GM23248 (cell line): Measurements from ENCODE around the gene MYBPC1. TPM values are rescaled to one million over a fixed set of nuclear protein-coding genes. Genes with fewer than 3 reads are reported as not detected.

Experiments used
- DNase-seq: peaks from one replicate; pipeline ENCODE4 v3.0.0-alpha.2; 2015
- H2AFZ ChIP-seq: fragments of 200-600 bp; sonication (generic); 2 replicates; pipeline ENCODE4 v1.6.1; 2016; ENCODE audit warnings: antibody characterized with exemption
- H3F3A ChIP-seq: fragments of 200-600 bp; sonication (generic); 2 replicates; pipeline ENCODE4 v1.6.1; 2016; ENCODE audit warnings: mild to moderate bottlenecking, antibody characterized with exemption, mixed run types; ENCODE audit not compliant: insufficient read depth
- H3K27ac ChIP-seq: fragments of 200-600 bp; sonication (generic); 2 replicates; pipeline ENCODE4 v1.5.1; 2016; ENCODE audit warnings: mild to moderate bottlenecking
- H3K27me3 ChIP-seq: fragments of 200-600 bp; sonication (generic); replicated peaks from 2 replicates; pipeline ENCODE4 v1.6.1; 2016; ENCODE audit warnings: mild to moderate bottlenecking; ENCODE audit not compliant: insufficient read depth
- H3K36me3 ChIP-seq: fragments of 200-600 bp; sonication (generic); 2 replicates; pipeline ENCODE4 v1.6.1; 2016; ENCODE audit warnings: low read depth, mild to moderate bottlenecking
- H3K4me1 ChIP-seq: fragments of 200-600 bp; sonication (generic); 2 replicates; pipeline ENCODE4 v1.6.1; 2016; ENCODE audit warnings: mild to moderate bottlenecking; ENCODE audit not compliant: insufficient read depth
- H3K4me2 ChIP-seq: fragments of 200-600 bp; sonication (generic); one replicate; pipeline ENCODE4 v1.6.1; 2016; ENCODE audit warnings: mild to moderate bottlenecking; ENCODE audit not compliant: unreplicated experiment
- H3K4me3 ChIP-seq: fragments of 200-600 bp; sonication (generic); 2 replicates; pipeline ENCODE4 v1.5.1; 2016; ENCODE audit warnings: mild to moderate bottlenecking
- H3K79me2 ChIP-seq: fragments of 200-600 bp; sonication (generic); 2 replicates; pipeline ENCODE4 v1.6.1; 2016; ENCODE audit warnings: mild to moderate bottlenecking; ENCODE audit not compliant: insufficient read depth
- H3K9ac ChIP-seq: fragments of 200-600 bp; sonication (generic); 2 replicates; pipeline ENCODE4 v1.6.1; 2016; ENCODE audit warnings: mild to moderate bottlenecking
- H3K9me2 ChIP-seq: fragments of 200-600 bp; sonication (generic); 2 replicates; pipeline ENCODE4 v1.6.1; 2016; ENCODE audit warnings: mixed run types, mild to moderate bottlenecking, moderate library complexity; ENCODE audit not compliant: insufficient read depth
- H3K9me3 ChIP-seq: fragments of 200-600 bp; sonication (generic); one replicate; pipeline ENCODE4 v1.6.1; 2017; ENCODE audit warnings: low read depth
- H4K20me1 ChIP-seq: fragments of 200-600 bp; sonication (generic); 2 replicates; pipeline ENCODE4 v1.6.0; 2016; ENCODE audit not compliant: insufficient read depth
- EZH2 ChIP-seq: fragments of 200-600 bp; sonication (generic); IDR thresholded peaks from 2 replicates; pipeline ENCODE4 v1.6.1; 2018; ENCODE audit warnings: antibody characterized with exemption, mild to moderate bottlenecking; ENCODE audit not compliant: insufficient read depth, poor library complexity, severe bottlenecking
- EZH2phosphoT487 ChIP-seq: fragments of 200-600 bp; sonication (generic); IDR thresholded peaks from 2 replicates; pipeline ENCODE4 v1.6.1; 2018; ENCODE audit warnings: antibody characterized with exemption, moderate library complexity, mild to moderate bottlenecking, low read depth; ENCODE audit not compliant: insufficient read depth
- WGBS, 2 experiments: methylation state at CpG; one replicate each; pipeline ENCODE4 v1.1.6; 2015 to 2017; ENCODE audit warnings: low lambda C conversion rate in 2 of 2, low coverage in 1 of 2; ENCODE audit errors: missing lambda C conversion rate in 2 of 2; 5-methylcytosine and 5-hydroxymethylcytosine counted together
- in situ Hi-C: fragments of 300-500 bp; cut with MboI; formaldehyde crosslinking; loops from 2 replicates; pipeline ENCODE4 v1.15.0; 2020
- polyA plus RNA-seq: library from polyadenylated mRNA; unstranded; fragments of >200 nt; fragmentation: Nextera tagmentation; extraction: Ambion mirVana; gene quantifications from 2 replicates; pipeline ENCODE4 v1.2.1, GENCODE V29; 2016
- total RNA-seq: library from RNA; depleted of rRNA; stranded (reverse); fragments of >200 nt; shearing (Covaris generic); gene quantifications from 2 replicates; pipeline ENCODE4 v1.2.3, GENCODE V29; 2014

MYBPC1 gene
- total and polyA plus RNA-seq, 2 experiments from 2014 or later, result not detected

DNA sequence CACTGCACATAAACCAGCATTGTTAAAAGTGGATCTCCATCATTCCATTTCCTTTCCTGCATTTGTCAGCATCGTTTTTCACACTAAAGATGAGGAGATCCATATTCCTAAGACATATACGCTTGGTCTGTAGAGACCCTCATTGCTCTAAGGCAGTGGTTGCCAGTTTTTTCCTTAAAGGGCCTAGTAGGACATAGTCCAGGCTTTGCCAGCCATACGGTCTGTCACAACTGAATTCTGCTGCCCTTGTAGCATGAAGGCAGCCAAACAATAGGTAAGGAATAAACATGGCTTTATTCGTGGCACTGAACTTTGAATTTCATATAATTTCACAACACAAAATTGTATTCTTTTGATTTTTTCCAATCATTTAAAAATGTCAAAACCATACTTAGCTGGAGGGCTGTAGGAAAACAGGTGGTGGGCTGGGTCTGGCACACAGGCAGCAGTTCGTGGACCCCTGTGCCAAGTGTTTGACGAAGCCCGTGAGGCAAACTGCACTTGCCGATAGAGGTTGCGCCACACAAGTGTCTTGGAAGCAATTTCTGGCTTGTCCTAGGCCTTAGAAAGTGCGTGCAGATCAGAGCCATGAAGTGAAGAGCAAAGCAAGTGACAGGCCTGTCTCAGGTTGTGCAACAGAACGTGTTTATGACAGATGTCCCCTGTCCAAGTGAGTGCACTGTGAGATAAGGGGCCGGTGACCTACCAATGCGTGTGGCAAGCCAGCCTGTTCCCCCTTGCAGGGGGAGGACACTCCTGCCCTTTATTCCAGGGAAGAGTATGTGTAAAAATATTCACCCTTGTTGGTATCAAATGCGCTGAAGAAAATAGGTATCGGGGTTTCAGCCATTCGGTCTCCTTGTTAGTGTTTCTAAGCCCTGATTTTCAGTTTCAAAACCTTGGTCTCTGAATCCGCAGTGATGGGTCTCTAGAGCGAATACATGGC is 101.8 kb downstream of the MYBPC1 start:
- Histone ChIP-seq H3F3A (peaks cover 18% of the 10 kb centered on the region; the same call in 1 of the 2 replicates), H3K9ac (peak overlapping the region; percentile 82), H3K27ac (no peak overlapping the region), H2AFZ (peak overlapping the region; percentile 95), H3K4me1 (peaks cover 7% of the 10 kb centered on the region), H3K36me3 (no peaks in the 10 kb centered on the region), H3K4me2 (peak overlapping the region; percentile 85), H3K9me3 (no peaks in the 10 kb centered on the region), H3K27me3 (no peaks in the 10 kb centered on the region), H3K4me3 (peak overlapping the region; percentile 89), H3K9me2 (no peaks in the 10 kb centered on the region), H4K20me1 (no peaks in the 10 kb centered on the region), H3K79me2 (peaks cover 21% of the 10 kb centered on the region)
- 34 to 39% methylated on average over 18 of the region's 18 CpGs for WGBS, 2 experiments
- in situ Hi-C loops, result no loop called here
- peak; percentile 46 for DNase-seq
- no peak for TF ChIP-seq EZH2
- no peak for TF ChIP-seq EZH2phosphoT487

DNA sequence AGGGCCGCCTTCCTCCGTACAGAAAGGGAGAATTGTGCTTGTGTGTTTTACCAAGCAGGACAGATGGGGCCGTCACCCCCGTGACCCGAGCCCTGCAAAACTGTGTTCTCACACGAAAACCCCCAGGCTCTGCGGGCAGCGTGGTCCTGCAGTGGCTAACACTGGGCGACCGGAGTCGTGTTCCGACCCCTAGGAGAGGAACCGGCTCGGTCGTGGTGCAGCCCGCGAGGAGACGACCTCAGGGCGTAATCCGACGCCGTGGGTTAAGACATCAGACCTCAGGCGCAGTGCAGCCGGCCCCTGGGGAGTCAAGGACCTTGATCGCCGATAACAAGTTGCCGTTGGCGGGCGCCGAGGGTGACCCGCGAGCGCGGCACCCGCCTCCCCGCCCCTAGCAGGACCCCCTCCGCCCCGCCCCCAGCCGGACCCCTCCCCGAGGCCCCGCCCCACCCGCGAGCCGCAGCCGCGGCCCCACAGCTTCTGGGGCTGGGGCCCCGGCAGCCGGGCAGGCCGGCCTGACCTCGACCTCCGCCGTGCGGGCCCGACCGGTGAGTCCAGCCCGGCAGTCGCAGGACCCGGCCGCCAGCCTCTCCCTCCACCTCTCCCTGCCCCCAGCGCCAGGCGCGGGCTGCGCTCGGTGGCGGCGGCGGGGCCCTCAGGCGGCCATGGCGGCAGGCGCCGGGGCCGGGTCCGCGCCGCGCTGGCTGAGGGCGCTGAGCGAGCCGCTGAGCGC is 102.6 kb downstream of the MYBPC1 start, which contains the start of gene CHPT1:
Gene CHPT1 (plus strand): TSS at position 444 of the 733 bp plus-strand sequence. CDS start 222 bp downstream, at position 666.
- peak within 1 kb of the TSS; percentile 95 for H2AFZ ChIP-seq
- H3K36me3 ChIP-seq, result no peaks in the 10 kb centered on the region
- 1 to 2% methylated on average over 40 to 55 of the region's 80 CpGs for WGBS, 2 experiments
- peaks cover 29% of the 10 kb centered on the region for H3K79me2 ChIP-seq
- peaks cover 18% of the 10 kb centered on the region; the same call in 1 of the 2 replicates for H3F3A ChIP-seq
- no peak for TF ChIP-seq EZH2
- TF ChIP-seq EZH2phosphoT487, result no peak
- peak within 1 kb of the TSS; percentile 58 for H3K27ac ChIP-seq
- H3K4me3 ChIP-seq, result peak within 1 kb of the TSS; percentile 89
- no peaks in the 10 kb centered on the region for H3K9me3 ChIP-seq
- H3K4me1 ChIP-seq, result peaks cover 7% of the 10 kb centered on the region
- peak; percentile 76 for DNase-seq
- peak within 1 kb of the TSS; percentile 86 for H3K4me2 ChIP-seq
- H3K9ac ChIP-seq, result peak within 1 kb of the TSS; percentile 82
- H4K20me1 ChIP-seq, result no peaks in the 10 kb centered on the region
- in situ Hi-C loops, result no loop called here
- no peaks in the 10 kb centered on the region for H3K9me2 ChIP-seq
- no peaks in the 10 kb centered on the region for H3K27me3 ChIP-seq

DNA sequence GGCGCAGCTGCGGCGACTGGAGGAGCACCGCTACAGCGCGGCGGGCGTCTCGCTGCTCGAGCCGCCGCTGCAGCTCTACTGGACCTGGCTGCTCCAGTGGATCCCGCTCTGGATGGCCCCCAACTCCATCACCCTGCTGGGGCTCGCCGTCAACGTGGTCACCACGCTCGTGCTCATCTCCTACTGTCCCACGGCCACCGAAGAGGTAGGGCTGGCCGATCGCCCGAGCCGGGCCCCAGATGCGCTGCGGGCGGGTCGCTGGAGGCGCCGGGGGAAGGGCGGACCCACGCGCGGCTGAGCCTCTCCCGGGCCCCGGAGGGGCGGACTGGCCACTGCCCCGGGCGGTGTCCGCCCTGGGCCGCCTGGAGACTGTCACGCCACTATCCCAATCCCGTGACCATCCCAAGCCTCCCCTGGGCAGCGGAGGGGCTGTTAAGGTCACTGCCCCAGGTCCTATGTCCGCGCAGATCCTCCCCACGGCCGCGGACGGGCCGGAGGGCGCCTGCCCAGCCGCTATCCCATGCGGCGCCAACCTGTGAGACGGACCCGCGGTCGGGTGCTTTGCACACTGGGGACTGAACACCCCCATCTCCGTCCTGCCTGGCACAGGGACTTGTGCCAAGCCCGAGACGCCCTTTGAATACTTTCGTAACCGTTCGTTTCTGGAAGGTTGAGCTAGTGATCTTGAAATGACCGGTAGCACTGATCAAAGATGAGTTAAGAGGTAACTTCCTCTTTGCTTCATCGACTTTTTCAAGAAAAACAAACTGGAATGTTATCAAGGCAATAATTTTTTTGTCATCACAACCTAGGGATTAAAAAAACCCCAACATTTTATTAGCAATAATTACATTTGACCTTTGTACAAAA is 103.4 kb downstream of the MYBPC1 start:
- peak; percentile 61 for DNase-seq
- no peaks in the 10 kb centered on the region for H3K36me3 ChIP-seq

More for the DNA sequence above, 103.4 kb downstream of the MYBPC1 start:
- Histone ChIP-seq H2AFZ (peak overlapping the region; percentile 94), H3K4me3 (peak overlapping the region; percentile 89), H3K4me2 (peak overlapping the region; percentile 86), H3K9ac (peak overlapping the region; percentile 82), H3K4me1 (peaks cover 7% of the 10 kb centered on the region), H3K9me2 (no peaks in the 10 kb centered on the region), H4K20me1 (no peaks in the 10 kb centered on the region), H3K9me3 (no peaks in the 10 kb centered on the region), H3K27me3 (no peaks in the 10 kb centered on the region), H3F3A (peaks cover 18% of the 10 kb centered on the region; the same call in 1 of the 2 replicates), H3K27ac (peak overlapping the region; percentile 58), H3K79me2 (peaks cover 37% of the 10 kb centered on the region)
- in situ Hi-C loops, result no loop called here
- WGBS, 2 experiments, result 0 to 3% methylated on average over 37 to 62 of the region's 67 CpGs
- TF ChIP-seq EZH2 (no peak), EZH2phosphoT487 (no peak)
